Fibroblast of the aortic adventitia (primary cell): ENCODE data around the gene PCLO. TPM values are rescaled to one million over a fixed set of nuclear protein-coding genes. Genes with fewer than 3 reads are reported as not detected.

Experiments
- DNase-seq: peaks from one replicate; pipeline ENCODE4 v3.0.0-alpha.2; 2010; ENCODE audit warnings: low read depth
- H3K4me3 ChIP-seq: 2 replicates; pipeline ENCODE4 v1.5.1; 2011; ENCODE audit warnings: low read depth, mild to moderate bottlenecking, control low read depth, low read length, moderate library complexity
- CTCF ChIP-seq: IDR thresholded peaks from 2 replicates; pipeline ENCODE4 v1.5.1; 2011; ENCODE audit warnings: mild to moderate bottlenecking, low read length, control low read depth, inconsistent platforms; ENCODE audit not compliant: insufficient read depth
- total RNA-seq: library from RNA; depleted of rRNA; stranded (reverse); fragments of >200 nt; gene quantifications from 2 replicates; pipeline ENCODE4 v1.2.3, GENCODE V29; 2012; ENCODE audit warnings: low replicate concordance

Gene PCLO
- total RNA-seq, 1 donor, result 0.36 TPM

- no peak overlapping the region for H3K4me3 ChIP-seq
- no peak for TF ChIP-seq CTCF
- peak; percentile 21 for DNase-seq
These were observed 406.8 kb downstream of the PCLO start for GRCh38 chr7:82755705-82756551.

DNA sequence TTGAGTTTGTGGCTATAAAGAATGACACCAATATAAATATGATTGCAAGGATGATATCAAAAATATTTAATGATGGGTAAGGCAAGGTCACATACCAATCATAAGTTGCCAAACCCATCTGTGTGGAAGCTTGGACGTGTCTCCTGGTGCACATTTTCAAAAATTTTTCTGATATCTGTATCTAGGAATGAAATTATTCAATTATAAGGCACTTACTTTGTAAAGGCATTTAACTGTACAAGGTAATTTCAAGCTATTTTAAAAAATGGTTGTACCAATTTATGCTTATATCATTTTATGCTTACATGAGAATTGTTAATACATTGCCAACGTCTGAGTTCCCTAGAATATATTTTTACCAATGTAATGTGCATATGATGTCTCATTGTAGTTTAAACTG lies 412.7 kb downstream of the PCLO start:
- TF ChIP-seq CTCF, result no peak
- DNase-seq, result no peak
- no peak overlapping the region for H3K4me3 ChIP-seq

- no peak overlapping the region for H3K4me3 ChIP-seq
- no peak for DNase-seq
- no peak for TF ChIP-seq CTCF
These were observed 416.9 kb downstream of the PCLO start for GRCh38 chr7:82745820-82746219.

DNA sequence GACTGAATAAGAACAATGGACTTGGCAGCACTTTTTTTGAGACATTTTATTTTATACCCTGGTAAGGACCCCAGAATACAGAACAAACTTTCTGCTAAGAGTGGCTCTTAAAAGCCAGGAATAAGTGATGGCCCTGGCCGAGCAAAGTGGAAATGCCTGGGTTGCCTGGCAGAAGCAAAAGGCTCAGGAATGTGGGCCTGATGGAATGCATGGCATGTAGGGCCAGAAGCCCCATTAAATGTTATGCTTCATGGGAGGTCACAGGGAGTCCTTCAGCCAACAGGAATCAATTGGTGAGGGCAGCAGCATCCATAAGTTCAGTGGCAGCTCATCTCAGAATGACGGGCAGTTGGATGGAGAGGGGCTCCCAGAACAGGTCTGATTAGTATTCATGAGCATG lies 417.6 kb downstream of the PCLO start:
- TF ChIP-seq CTCF, result no peak
- DNase-seq, result peak; percentile 17
- no peak overlapping the region for H3K4me3 ChIP-seq

DNA sequence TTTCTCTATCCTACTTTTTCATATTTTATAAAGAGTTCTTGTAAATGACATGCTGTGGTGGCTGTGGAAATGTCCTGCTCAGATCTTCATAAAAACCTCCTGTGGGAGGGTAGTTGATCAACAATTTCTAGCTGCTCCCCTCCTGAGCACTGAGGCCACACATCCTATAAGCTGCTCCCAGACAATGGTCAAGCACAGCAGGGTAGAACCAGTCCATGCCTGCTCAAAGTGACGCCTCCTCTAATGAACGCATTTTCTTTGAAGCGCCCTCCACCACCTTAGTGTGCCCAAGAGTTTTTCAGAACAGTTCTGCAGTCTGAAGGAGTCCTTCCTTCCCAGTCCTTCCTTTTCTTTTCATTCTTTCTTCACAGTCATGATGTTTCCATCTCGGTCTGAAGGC lies 420.5 kb downstream of the PCLO start:
- H3K4me3 ChIP-seq, result no peak overlapping the region
- TF ChIP-seq CTCF, result no peak
- DNase-seq, result no peak

DNA sequence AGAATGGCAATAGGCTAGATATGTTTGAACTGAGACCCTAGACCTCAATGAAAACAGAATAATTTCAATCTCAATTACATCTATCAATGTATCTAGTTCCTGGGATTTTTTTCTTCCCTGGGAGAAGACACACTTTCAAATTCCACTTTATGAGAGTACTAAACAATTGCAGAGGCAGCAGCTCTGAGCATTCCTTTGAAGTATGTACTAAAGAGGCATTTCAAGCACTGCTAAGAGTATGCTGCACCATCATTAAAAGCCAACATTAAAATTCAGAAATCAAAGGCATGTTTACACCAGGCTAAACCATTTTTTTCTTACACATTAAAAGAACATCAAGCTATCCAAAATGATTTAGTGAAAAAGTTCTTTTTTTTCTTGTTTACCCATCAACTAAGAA lies 421.2 kb downstream of the PCLO start:
- no peak overlapping the region for H3K4me3 ChIP-seq
- DNase-seq, result no peak
- no peak for TF ChIP-seq CTCF
